ENCODE results near the gene ALX4. TPM values are rescaled to one million over a fixed set of nuclear protein-coding genes. Genes with fewer than 3 reads are reported as not detected.

Gene ALX4
- polyA plus RNA-seq, 3 donors = not detected

GRCh38 chr11:44260081-44260480, 49.9 kb downstream of the ALX4 start:
- 92% methylated on average over 3 of the region's 4 CpGs for WGBS (ENCODE audit: insufficient coverage)
- Mint-ChIP-seq H3K27me3 (ENCODE audit: low read depth in 3 of 3) (peaks cover 0 to 2% (median 0%) of the 10 kb centered on the region in 3 donors), H3K9me3 (peaks cover 0 to 3% (median 0%) of the 10 kb centered on the region in 7 donors), H3K36me3 (no peaks in the 10 kb centered on the region), H3K27ac (peak overlapping the region in 1 of 7 donors; percentile 44), H3K4me1 (no peaks in the 10 kb centered on the region), H3K4me3 (no peak overlapping the region)
- H3K4me2 ChIP-seq (replicated peaks; ENCODE audit: extremely low read depth, low read length, poor library complexity, severe bottlenecking) = no peak overlapping the region
- DNase-seq = no peak
- intact Hi-C loops (cut with micrococcal nuclease) = no loop called here
- no peak for TF ChIP-seq CTCF (IDR thresholded peaks at IDR 0.05)
- no peaks in the 10 kb centered on the region for H3K79me2 ChIP-seq (ENCODE audit: insufficient read depth, low read length)
- no peaks in the 10 kb centered on the region for H3K36me3 ChIP-seq (replicated peaks in 1 of 2; ENCODE audit: control insufficient read depth in 1 of 2, insufficient read depth in 2 of 2, low read length in 2 of 2)
- H3K9me3 ChIP-seq (replicated peaks in 1 of 2; ENCODE audit: control insufficient read depth in 1 of 2, insufficient read depth in 1 of 2, low read length in 2 of 2) = no peaks in the 10 kb centered on the region
- H3K4me1 ChIP-seq (ENCODE audit: control insufficient read depth in 1 of 2, insufficient read depth in 2 of 2, low read length in 2 of 2) = no peaks in the 10 kb centered on the region
- no peak overlapping the region for H2AFZ ChIP-seq (ENCODE audit: insufficient read depth, low read depth, low read length, poor library complexity, severe bottlenecking)
- H3K27ac ChIP-seq (ENCODE audit: low read depth in 1 of 2, low read length in 2 of 2) = no peak overlapping the region
- H4K20me1 ChIP-seq (ENCODE audit: insufficient read depth, low read length) = no peaks in the 10 kb centered on the region
- no peak overlapping the region for H3K4me3 ChIP-seq (replicated peaks in 1 of 3; ENCODE audit: low read depth in 2 of 3, low read length in 3 of 3)
- no peaks in the 10 kb centered on the region for H3K27me3 ChIP-seq (ENCODE audit: control insufficient read depth in 2 of 2, insufficient read depth in 2 of 2, low read length in 2 of 2)
- no peak overlapping the region for H3K9ac ChIP-seq (ENCODE audit: insufficient read depth, low read length, poor library complexity, severe bottlenecking)

- WGBS (ENCODE audit: insufficient coverage) = 88% methylated on average over 3 of the region's 5 CpGs
- Mint-ChIP-seq H3K4me1 (no peaks in the 10 kb centered on the region), H3K4me3 (no peak overlapping the region), H3K36me3 (no peaks in the 10 kb centered on the region), H3K27me3 (ENCODE audit: low read depth in 3 of 3) (peaks cover 0 to 2% (median under 1%) of the 10 kb centered on the region in 3 donors), H3K27ac (no peak overlapping the region), H3K9me3 (peaks cover 0 to 5% (median 0%) of the 10 kb centered on the region in 7 donors)
- Histone ChIP-seq H3K9me3 (replicated peaks in 1 of 2; ENCODE audit: control insufficient read depth in 1 of 2, insufficient read depth in 1 of 2, low read length in 2 of 2) (no peaks in the 10 kb centered on the region), H4K20me1 (ENCODE audit: insufficient read depth, low read length) (no peaks in the 10 kb centered on the region), H3K4me2 (replicated peaks; ENCODE audit: extremely low read depth, low read length, poor library complexity, severe bottlenecking) (no peak overlapping the region), H3K36me3 (replicated peaks in 1 of 2; ENCODE audit: control insufficient read depth in 1 of 2, insufficient read depth in 2 of 2, low read length in 2 of 2) (no peaks in the 10 kb centered on the region), H3K4me3 (replicated peaks in 1 of 3; ENCODE audit: low read depth in 2 of 3, low read length in 3 of 3) (no peak overlapping the region), H3K4me1 (ENCODE audit: control insufficient read depth in 1 of 2, insufficient read depth in 2 of 2, low read length in 2 of 2) (no peaks in the 10 kb centered on the region), H3K27ac (ENCODE audit: low read depth in 1 of 2, low read length in 2 of 2) (no peak overlapping the region), H3K79me2 (ENCODE audit: insufficient read depth, low read length) (no peaks in the 10 kb centered on the region), H2AFZ (ENCODE audit: insufficient read depth, low read depth, low read length, poor library complexity, severe bottlenecking) (no peak overlapping the region), H3K27me3 (ENCODE audit: control insufficient read depth in 2 of 2, insufficient read depth in 2 of 2, low read length in 2 of 2) (no peaks in the 10 kb centered on the region), H3K9ac (ENCODE audit: insufficient read depth, low read length, poor library complexity, severe bottlenecking) (no peak overlapping the region)
- no peak for DNase-seq
- TF ChIP-seq CTCF (IDR thresholded peaks at IDR 0.05) = no peak
- intact Hi-C loops (cut with micrococcal nuclease) = no loop called here
Observed at GRCh38 chr11:44258839-44259420, 51.0 kb downstream of the ALX4 start.

Measured in CD14-positive monocyte (primary cell).